ENCODE results near the gene NAMPT.

DNA sequence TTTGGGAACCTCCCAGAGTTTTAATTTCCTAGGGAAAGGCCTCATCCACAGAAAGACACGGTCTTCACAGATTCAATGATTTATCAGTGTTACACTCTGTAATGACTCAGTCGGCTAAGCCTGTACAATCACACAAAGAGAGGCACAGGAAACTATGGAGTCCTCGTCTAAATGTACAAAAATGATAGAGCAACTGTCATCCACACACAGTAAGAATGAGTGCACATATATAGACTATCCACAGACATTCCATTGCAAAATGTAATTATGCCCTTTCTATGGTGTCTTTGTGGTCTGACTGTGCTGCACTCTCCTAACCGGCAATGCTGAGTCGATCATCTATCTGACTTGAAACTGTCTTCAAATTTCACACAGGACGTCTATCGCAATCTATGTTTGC is 3.5 kb upstream of the NAMPT start:
- TF ChIP-seq, protein P1, sequence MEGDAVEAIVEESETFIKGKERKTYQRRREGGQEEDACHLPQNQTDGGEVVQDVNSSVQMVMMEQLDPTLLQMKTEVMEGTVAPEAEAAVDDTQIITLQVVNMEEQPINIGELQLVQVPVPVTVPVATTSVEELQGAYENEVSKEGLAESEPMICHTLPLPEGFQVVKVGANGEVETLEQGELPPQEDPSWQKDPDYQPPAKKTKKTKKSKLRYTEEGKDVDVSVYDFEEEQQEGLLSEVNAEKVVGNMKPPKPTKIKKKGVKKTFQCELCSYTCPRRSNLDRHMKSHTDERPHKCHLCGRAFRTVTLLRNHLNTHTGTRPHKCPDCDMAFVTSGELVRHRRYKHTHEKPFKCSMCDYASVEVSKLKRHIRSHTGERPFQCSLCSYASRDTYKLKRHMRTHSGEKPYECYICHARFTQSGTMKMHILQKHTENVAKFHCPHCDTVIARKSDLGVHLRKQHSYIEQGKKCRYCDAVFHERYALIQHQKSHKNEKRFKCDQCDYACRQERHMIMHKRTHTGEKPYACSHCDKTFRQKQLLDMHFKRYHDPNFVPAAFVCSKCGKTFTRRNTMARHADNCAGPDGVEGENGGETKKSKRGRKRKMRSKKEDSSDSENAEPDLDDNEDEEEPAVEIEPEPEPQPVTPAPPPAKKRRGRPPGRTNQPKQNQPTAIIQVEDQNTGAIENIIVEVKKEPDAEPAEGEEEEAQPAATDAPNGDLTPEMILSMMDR (conservative IDR thresholded peaks at IDR 0.05; ENCODE audit: low read length) = no peak
- no peak for TF ChIP-seq EZH2phosphoT487 (IDR thresholded peaks at IDR 0.05; ENCODE audit: borderline replicate concordance)
